ENCODE measurements around the gene PPIL6.

GRCh38 chr6:109456111-109456583 lies 15.7 kb upstream of the PPIL6 start:
- TF ChIP-seq CTCF (IDR thresholded peaks at IDR 0.05; ENCODE audit: low read length) (peak; percentile 13; the same call in 1 of the 2 replicates), EZH2 (optimal IDR thresholded peaks at IDR 0.05; ENCODE audit: low read depth, low read length) (no peak)

Data from MM.1S (cell line).